Measurements from ENCODE around the gene WDR72.
A peak's percentile ranks its signal among the peaks of the same experiment; 100 is the strongest.
"Not testable (repeated sequence)": the region's sequence is repeated elsewhere in the genome, so short reads cannot be mapped to it uniquely, and the experiment has no call there.

Gene WDR72

GRCh38 chr15:53759411-53759931, at the start of gene WDR72:
Gene WDR72, minus strand, starts transcription at chr15:53759663. Its CDS starts 26,514 bp downstream, at chr15:53733149.
- Histone ChIP-seq H3K4me3 (ENCODE audit: low read depth in 1 of 2, low read length in 2 of 2) (peak within 1 kb of the TSS in 1 of 2 donors; percentile 48), H3K27ac (ENCODE audit: low read length) (no peak within 1 kb of the TSS), H3K27me3 (ENCODE audit: low read depth, low read length) (no peaks in the 10 kb centered on the region), H3K36me3 (ENCODE audit: control insufficient read depth in 1 of 2, insufficient read depth in 2 of 2, low read length in 2 of 2) (no peaks in the 10 kb centered on the region), H3K9me3 (ENCODE audit: control insufficient read depth in 1 of 2, low read length in 2 of 2) (no peaks in the 10 kb centered on the region), H3K4me1 (ENCODE audit: control insufficient read depth in 1 of 2, insufficient read depth in 2 of 2, low read length in 2 of 2) (peaks cover 0 to 3% of the 10 kb centered on the region in 2 donors)

GRCh38 chr15:53808058-53808706, 48.7 kb upstream of the WDR72 start:
- H3K4me1 ChIP-seq (ENCODE audit: control insufficient read depth in 1 of 2, insufficient read depth in 2 of 2, low read length in 2 of 2) = no peaks in the 10 kb centered on the region
- no peak overlapping the region for H3K4me3 ChIP-seq (ENCODE audit: low read depth in 1 of 2, low read length in 2 of 2)
- H3K27ac ChIP-seq (ENCODE audit: low read length) = no peak overlapping the region
- no peaks in the 10 kb centered on the region for H3K9me3 ChIP-seq (ENCODE audit: control insufficient read depth in 1 of 2, low read length in 2 of 2)
- no peaks in the 10 kb centered on the region for H3K27me3 ChIP-seq (ENCODE audit: low read depth, low read length)
- H3K36me3 ChIP-seq (ENCODE audit: control insufficient read depth in 1 of 2, insufficient read depth in 2 of 2, low read length in 2 of 2) = no peaks in the 10 kb centered on the region

- Histone ChIP-seq H3K27me3 (ENCODE audit: low read depth, low read length) (no peaks in the 10 kb centered on the region), H3K9me3 (ENCODE audit: control insufficient read depth in 1 of 2, low read length in 2 of 2) (no peaks in the 10 kb centered on the region), H3K4me1 (ENCODE audit: control insufficient read depth in 1 of 2, insufficient read depth in 2 of 2, low read length in 2 of 2) (no peaks in the 10 kb centered on the region), H3K36me3 (ENCODE audit: control insufficient read depth in 1 of 2, insufficient read depth in 2 of 2, low read length in 2 of 2) (no peaks in the 10 kb centered on the region), H3K27ac (ENCODE audit: low read length) (no peak overlapping the region), H3K4me3 (ENCODE audit: low read depth in 1 of 2, low read length in 2 of 2) (no peak overlapping the region)
Observed at GRCh38 chr15:53807501-53807900, 48.0 kb upstream of the WDR72 start.

- Histone ChIP-seq H3K9me3 (ENCODE audit: control insufficient read depth in 1 of 2, low read length in 2 of 2) (no peaks in the 10 kb centered on the region), H3K4me3 (ENCODE audit: low read depth in 1 of 2, low read length in 2 of 2) (no peak overlapping the region), H3K4me1 (ENCODE audit: control insufficient read depth in 1 of 2, insufficient read depth in 2 of 2, low read length in 2 of 2) (no peaks in the 10 kb centered on the region), H3K27me3 (ENCODE audit: low read depth, low read length) (no peaks in the 10 kb centered on the region), H3K36me3 (ENCODE audit: control insufficient read depth in 1 of 2, insufficient read depth in 2 of 2, low read length in 2 of 2) (no peaks in the 10 kb centered on the region), H3K27ac (ENCODE audit: low read length) (no peak overlapping the region)
Observed at GRCh38 chr15:53802672-53803071, 43.2 kb upstream of the WDR72 start.

- H3K27me3 ChIP-seq (ENCODE audit: low read depth, low read length) = no peaks in the 10 kb centered on the region
- no peaks in the 10 kb centered on the region for H3K4me1 ChIP-seq (ENCODE audit: control insufficient read depth in 1 of 2, insufficient read depth in 2 of 2, low read length in 2 of 2)
- no peak overlapping the region for H3K27ac ChIP-seq (ENCODE audit: low read length)
- H3K36me3 ChIP-seq (ENCODE audit: control insufficient read depth in 1 of 2, insufficient read depth in 2 of 2, low read length in 2 of 2) = no peaks in the 10 kb centered on the region
- H3K9me3 ChIP-seq (ENCODE audit: control insufficient read depth in 1 of 2, low read length in 2 of 2) = no peaks in the 10 kb centered on the region
- no peak overlapping the region for H3K4me3 ChIP-seq (ENCODE audit: low read depth in 1 of 2, low read length in 2 of 2)
Observed at GRCh38 chr15:53791581-53791980, 32.1 kb upstream of the WDR72 start.

- Histone ChIP-seq H3K36me3 (ENCODE audit: control insufficient read depth in 1 of 2, insufficient read depth in 2 of 2, low read length in 2 of 2) (no peaks in the 10 kb centered on the region), H3K4me1 (ENCODE audit: control insufficient read depth in 1 of 2, insufficient read depth in 2 of 2, low read length in 2 of 2) (no peaks in the 10 kb centered on the region), H3K27me3 (ENCODE audit: low read depth, low read length) (no peaks in the 10 kb centered on the region), H3K27ac (ENCODE audit: low read length) (no peak overlapping the region), H3K9me3 (ENCODE audit: control insufficient read depth in 1 of 2, low read length in 2 of 2) (no peaks in the 10 kb centered on the region), H3K4me3 (ENCODE audit: low read depth in 1 of 2, low read length in 2 of 2) (no peak overlapping the region)
Observed at GRCh38 chr15:53789654-53790375, 30.4 kb upstream of the WDR72 start.

- no peaks in the 10 kb centered on the region for H3K9me3 ChIP-seq (ENCODE audit: control insufficient read depth in 1 of 2, low read length in 2 of 2)
- no peaks in the 10 kb centered on the region for H3K36me3 ChIP-seq (ENCODE audit: control insufficient read depth in 1 of 2, insufficient read depth in 2 of 2, low read length in 2 of 2)
- H3K27me3 ChIP-seq (ENCODE audit: low read depth, low read length) = no peaks in the 10 kb centered on the region
- H3K4me3 ChIP-seq (ENCODE audit: low read depth in 1 of 2, low read length in 2 of 2) = no peak overlapping the region
- H3K27ac ChIP-seq (ENCODE audit: low read length) = no peak overlapping the region
- no peaks in the 10 kb centered on the region for H3K4me1 ChIP-seq (ENCODE audit: control insufficient read depth in 1 of 2, insufficient read depth in 2 of 2, low read length in 2 of 2)
Observed at GRCh38 chr15:53786401-53786800, 26.9 kb upstream of the WDR72 start.

GRCh38 chr15:53785241-53785640, 25.8 kb upstream of the WDR72 start:
- not testable (repeated sequence) for H3K27ac ChIP-seq (ENCODE audit: low read length); H3K9me3 ChIP-seq (ENCODE audit: control insufficient read depth in 1 of 2, low read length in 2 of 2); H3K27me3 ChIP-seq (ENCODE audit: low read depth, low read length); H3K4me3 ChIP-seq (ENCODE audit: low read depth in 1 of 2, low read length in 2 of 2); H3K4me1 ChIP-seq (ENCODE audit: control insufficient read depth in 1 of 2, insufficient read depth in 2 of 2, low read length in 2 of 2); H3K36me3 ChIP-seq (ENCODE audit: control insufficient read depth in 1 of 2, insufficient read depth in 2 of 2, low read length in 2 of 2)

- Histone ChIP-seq H3K9me3 (ENCODE audit: control insufficient read depth in 1 of 2, low read length in 2 of 2) (no peaks in the 10 kb centered on the region), H3K27me3 (ENCODE audit: low read depth, low read length) (no peaks in the 10 kb centered on the region), H3K36me3 (ENCODE audit: control insufficient read depth in 1 of 2, insufficient read depth in 2 of 2, low read length in 2 of 2) (no peaks in the 10 kb centered on the region), H3K4me3 (ENCODE audit: low read depth in 1 of 2, low read length in 2 of 2) (no peak overlapping the region), H3K4me1 (ENCODE audit: control insufficient read depth in 1 of 2, insufficient read depth in 2 of 2, low read length in 2 of 2) (peaks cover 0 to 3% of the 10 kb centered on the region in 2 donors), H3K27ac (ENCODE audit: low read length) (no peak overlapping the region)
Observed at GRCh38 chr15:53762916-53763315, 3.5 kb upstream of the WDR72 start.

GRCh38 chr15:53758412-53758811, 1.1 kb downstream of the WDR72 start:
- Histone ChIP-seq H3K36me3 (ENCODE audit: control insufficient read depth in 1 of 2, insufficient read depth in 2 of 2, low read length in 2 of 2) (no peaks in the 10 kb centered on the region), H3K9me3 (ENCODE audit: control insufficient read depth in 1 of 2, low read length in 2 of 2) (no peaks in the 10 kb centered on the region), H3K27ac (ENCODE audit: low read length) (no peak overlapping the region), H3K4me1 (ENCODE audit: control insufficient read depth in 1 of 2, insufficient read depth in 2 of 2, low read length in 2 of 2) (peaks cover 0 to 3% of the 10 kb centered on the region in 2 donors), H3K27me3 (ENCODE audit: low read depth, low read length) (no peaks in the 10 kb centered on the region), H3K4me3 (ENCODE audit: low read depth in 1 of 2, low read length in 2 of 2) (no peak overlapping the region)

- H3K4me3 ChIP-seq (ENCODE audit: low read depth in 1 of 2, low read length in 2 of 2) = no peak overlapping the region
- no peaks in the 10 kb centered on the region for H3K9me3 ChIP-seq (ENCODE audit: control insufficient read depth in 1 of 2, low read length in 2 of 2)
- no peaks in the 10 kb centered on the region for H3K36me3 ChIP-seq (ENCODE audit: control insufficient read depth in 1 of 2, insufficient read depth in 2 of 2, low read length in 2 of 2)
- peaks cover 0 to 3% of the 10 kb centered on the region in 2 donors for H3K4me1 ChIP-seq (ENCODE audit: control insufficient read depth in 1 of 2, insufficient read depth in 2 of 2, low read length in 2 of 2)
- H3K27me3 ChIP-seq (ENCODE audit: low read depth, low read length) = no peaks in the 10 kb centered on the region
- no peak overlapping the region for H3K27ac ChIP-seq (ENCODE audit: low read length)
Observed at GRCh38 chr15:53757906-53758305, 1.6 kb downstream of the WDR72 start.
